HepG2 (cell line): ENCODE measurements around the gene TANGO6. TPM values are rescaled to one million over a fixed set of nuclear protein-coding genes. Genes with fewer than 3 reads are reported as not detected.

Source experiments
- AGO1 ChIP-seq: fragments of 200-400 bp; formaldehyde crosslinking; IDR thresholded peaks from 2 replicates; pipeline ENCODE4 v1.6.1; 2017; ENCODE audit warnings: mild to moderate bottlenecking, low read depth, low read length, moderate library complexity; ENCODE audit not compliant: poor library complexity, severe bottlenecking
- ATF7 ChIP-seq, 2 experiments: fragments of 450-650 bp in 1 of 2; sonication (generic) in 1 of 2; formaldehyde crosslinking in 1 of 2; IDR thresholded peaks; 2 replicates each; pipeline versions ENCODE4 v1.4.0 to v1.6.1; 2016 to 2020; ENCODE audit warnings: antibody characterized with exemption in 1 of 2, mild to moderate bottlenecking in 1 of 2, missing genetic modification reagents in 1 of 2
- BCL6 ChIP-seq: IDR thresholded peaks from 2 replicates; pipeline ENCODE4 v1.6.1; 2016; ENCODE audit warnings: missing genetic modification reagents, missing compliant biosample characterization
- ETS1 ChIP-seq: sonication (generic); formaldehyde crosslinking; IDR thresholded peaks from 2 replicates; pipeline ENCODE4 v1.4.0; 2020; ENCODE audit warnings: missing genetic modification reagents
- EZH2 ChIP-seq: conservative IDR thresholded peaks from 2 replicates; pipeline ENCODE4 v1.6.1; 2012; ENCODE audit warnings: mild to moderate bottlenecking, low read depth, low read length, moderate library complexity
- PAF1 ChIP-seq: IDR thresholded peaks from 2 replicates; pipeline ENCODE4 v1.6.1; 2016; ENCODE audit warnings: missing genetic modification reagents, missing compliant biosample characterization
- RBM39 ChIP-seq: fragments of 200-400 bp; formaldehyde crosslinking; IDR thresholded peaks from one replicate; pipeline ENCODE4 v1.6.1; 2018; ENCODE audit warnings: antibody characterized with exemption, mild to moderate bottlenecking, low read depth, low read length; ENCODE audit not compliant: poor library complexity, severe bottlenecking
- ZNF235 ChIP-seq: sonication (generic); formaldehyde crosslinking; IDR thresholded peaks from 2 replicates; pipeline ENCODE4 v1.8.1; 2023; ENCODE audit warnings: mild to moderate bottlenecking, missing genetic modification reagents, borderline replicate concordance
- ZNF598 ChIP-seq: sonication (generic); formaldehyde crosslinking; IDR thresholded peaks from 2 replicates; pipeline ENCODE4 v1.5.1; 2020; ENCODE audit warnings: mild to moderate bottlenecking, missing genetic modification reagents, borderline replicate concordance
- ZNF800 ChIP-seq: sonication (generic); formaldehyde crosslinking; IDR thresholded peaks from 2 replicates; pipeline ENCODE4 v1.4.0; 2020; ENCODE audit warnings: missing genetic modification reagents
- ZNF891 ChIP-seq: sonication (generic); formaldehyde crosslinking; IDR thresholded peaks from 2 replicates; pipeline ENCODE4 v1.5.0; 2020; ENCODE audit warnings: mild to moderate bottlenecking, missing genetic modification reagents
- ZSCAN25 ChIP-seq: sonication (generic); formaldehyde crosslinking; IDR thresholded peaks from 2 replicates; pipeline ENCODE4 v1.8.0; 2022; ENCODE audit warnings: mild to moderate bottlenecking, missing genetic modification reagents
- ZSCAN29 ChIP-seq: sonication (generic); formaldehyde crosslinking; conservative IDR thresholded peaks from 2 replicates; pipeline ENCODE4 v1.4.0; 2020; ENCODE audit warnings: mild to moderate bottlenecking, missing genetic modification reagents
- polyA plus RNA-seq, 8 experiments: library from polyadenylated mRNA; depleted of rRNA in 3 of 8; stranded (reverse) in 7 of 8; unstranded in 1 of 8; fragments of >200 nt; fragmentation: Illumina TruSeq in 4 of 8; extraction: Trizol in 4 of 8; gene quantifications; 2 replicates each; pipeline versions ENCODE4 v1.2.1 to v1.2.3, GENCODE V29; 2011 to 2016; ENCODE audit warnings: low read depth in 4 of 8, missing spikeins in 1 of 8, mixed read lengths in 1 of 8; ENCODE audit not compliant: insufficient read depth in 1 of 8
- total RNA-seq, 5 experiments: library from RNA; depleted of rRNA; stranded (reverse); fragments of >200 nt; fragmentation: Illumina TruSeq; extraction: Trizol; gene quantifications; 2 replicates each; pipeline ENCODE4 v1.2.3, GENCODE V29; 2016; ENCODE audit warnings: low read depth in 1 of 5
- TF ChIP-seq, protein P1 (sequence below): sonication (generic); formaldehyde crosslinking; IDR thresholded peaks from 2 replicates; pipeline ENCODE4 v1.5.0; 2020; ENCODE audit warnings: missing genetic modification reagents
- TF ChIP-seq, protein P2 (sequence below): sonication (generic); formaldehyde crosslinking; IDR thresholded peaks from 2 replicates; pipeline ENCODE4 v1.8.0; 2022; ENCODE audit warnings: missing genetic modification reagents, mild to moderate bottlenecking, borderline replicate concordance
- TF ChIP-seq, protein P3 (sequence below): IDR thresholded peaks from 2 replicates; pipeline ENCODE4 v1.6.1; 2016; ENCODE audit warnings: low read depth, borderline replicate concordance
- TF ChIP-seq, protein P4 (sequence below): sonication (generic); formaldehyde crosslinking; IDR thresholded peaks from 2 replicates; pipeline ENCODE4 v1.4.0; 2020; ENCODE audit warnings: missing genetic modification reagents, borderline replicate concordance

The TANGO6 gene
- total and polyA plus RNA-seq, 2 of the 13 experiments (the other 11 are each of a cell fraction or from before 2014, with no cell fraction given), result 7.2 to 13.3 TPM

- TF ChIP-seq, protein P1, sequence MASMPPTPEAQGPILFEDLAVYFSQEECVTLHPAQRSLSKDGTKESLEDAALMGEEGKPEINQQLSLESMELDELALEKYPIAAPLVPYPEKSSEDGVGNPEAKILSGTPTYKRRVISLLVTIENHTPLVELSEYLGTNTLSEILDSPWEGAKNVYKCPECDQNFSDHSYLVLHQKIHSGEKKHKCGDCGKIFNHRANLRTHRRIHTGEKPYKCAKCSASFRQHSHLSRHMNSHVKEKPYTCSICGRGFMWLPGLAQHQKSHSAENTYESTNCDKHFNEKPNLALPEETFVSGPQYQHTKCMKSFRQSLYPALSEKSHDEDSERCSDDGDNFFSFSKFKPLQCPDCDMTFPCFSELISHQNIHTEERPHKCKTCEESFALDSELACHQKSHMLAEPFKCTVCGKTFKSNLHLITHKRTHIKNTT (CRISPR knock-in tag), result no peak
- TF ChIP-seq BCL6 (CRISPR knock-in tag) (peak; percentile 11; the same call in 1 of the 2 replicates), EZH2 (no peak), AGO1 (no peak), ZSCAN25 (0 out of 2 replicates have a peak, but pooled peaks have one; percentile 14), ZNF800 (peak; percentile 49), ZSCAN29 (CRISPR knock-in tag) (peak; percentile 28; the same call in 1 of the 2 replicates), ATF7 (IDR thresholded peaks at IDR 0.05) (no peak), ATF7 (CRISPR knock-in tag; IDR thresholded peaks at IDR 0.05) (0 out of 2 replicates have a peak, but pooled peaks have one; percentile 58), ZNF235 (peak; percentile 96), RBM39 (peak; percentile 89), ZNF598 (CRISPR knock-in tag) (no peak; the same call in 1 of the 2 replicates), PAF1 (CRISPR knock-in tag) (no peak), ETS1 (CRISPR knock-in tag) (no peak), ZNF891 (CRISPR knock-in tag) (peak; percentile 51; the same call in 1 of the 2 replicates)
- TF ChIP-seq, protein P2, sequence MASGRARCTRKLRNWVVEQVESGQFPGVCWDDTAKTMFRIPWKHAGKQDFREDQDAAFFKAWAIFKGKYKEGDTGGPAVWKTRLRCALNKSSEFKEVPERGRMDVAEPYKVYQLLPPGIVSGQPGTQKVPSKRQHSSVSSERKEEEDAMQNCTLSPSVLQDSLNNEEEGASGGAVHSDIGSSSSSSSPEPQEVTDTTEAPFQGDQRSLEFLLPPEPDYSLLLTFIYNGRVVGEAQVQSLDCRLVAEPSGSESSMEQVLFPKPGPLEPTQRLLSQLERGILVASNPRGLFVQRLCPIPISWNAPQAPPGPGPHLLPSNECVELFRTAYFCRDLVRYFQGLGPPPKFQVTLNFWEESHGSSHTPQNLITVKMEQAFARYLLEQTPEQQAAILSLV, result peak; percentile 70; the same call in 1 of the 2 replicates
- TF ChIP-seq, protein P3, sequence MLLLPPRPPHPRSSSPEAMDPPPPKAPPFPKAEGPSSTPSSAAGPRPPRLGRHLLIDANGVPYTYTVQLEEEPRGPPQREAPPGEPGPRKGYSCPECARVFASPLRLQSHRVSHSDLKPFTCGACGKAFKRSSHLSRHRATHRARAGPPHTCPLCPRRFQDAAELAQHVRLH (CRISPR knock-in tag), result no peak
- TF ChIP-seq, protein P4, sequence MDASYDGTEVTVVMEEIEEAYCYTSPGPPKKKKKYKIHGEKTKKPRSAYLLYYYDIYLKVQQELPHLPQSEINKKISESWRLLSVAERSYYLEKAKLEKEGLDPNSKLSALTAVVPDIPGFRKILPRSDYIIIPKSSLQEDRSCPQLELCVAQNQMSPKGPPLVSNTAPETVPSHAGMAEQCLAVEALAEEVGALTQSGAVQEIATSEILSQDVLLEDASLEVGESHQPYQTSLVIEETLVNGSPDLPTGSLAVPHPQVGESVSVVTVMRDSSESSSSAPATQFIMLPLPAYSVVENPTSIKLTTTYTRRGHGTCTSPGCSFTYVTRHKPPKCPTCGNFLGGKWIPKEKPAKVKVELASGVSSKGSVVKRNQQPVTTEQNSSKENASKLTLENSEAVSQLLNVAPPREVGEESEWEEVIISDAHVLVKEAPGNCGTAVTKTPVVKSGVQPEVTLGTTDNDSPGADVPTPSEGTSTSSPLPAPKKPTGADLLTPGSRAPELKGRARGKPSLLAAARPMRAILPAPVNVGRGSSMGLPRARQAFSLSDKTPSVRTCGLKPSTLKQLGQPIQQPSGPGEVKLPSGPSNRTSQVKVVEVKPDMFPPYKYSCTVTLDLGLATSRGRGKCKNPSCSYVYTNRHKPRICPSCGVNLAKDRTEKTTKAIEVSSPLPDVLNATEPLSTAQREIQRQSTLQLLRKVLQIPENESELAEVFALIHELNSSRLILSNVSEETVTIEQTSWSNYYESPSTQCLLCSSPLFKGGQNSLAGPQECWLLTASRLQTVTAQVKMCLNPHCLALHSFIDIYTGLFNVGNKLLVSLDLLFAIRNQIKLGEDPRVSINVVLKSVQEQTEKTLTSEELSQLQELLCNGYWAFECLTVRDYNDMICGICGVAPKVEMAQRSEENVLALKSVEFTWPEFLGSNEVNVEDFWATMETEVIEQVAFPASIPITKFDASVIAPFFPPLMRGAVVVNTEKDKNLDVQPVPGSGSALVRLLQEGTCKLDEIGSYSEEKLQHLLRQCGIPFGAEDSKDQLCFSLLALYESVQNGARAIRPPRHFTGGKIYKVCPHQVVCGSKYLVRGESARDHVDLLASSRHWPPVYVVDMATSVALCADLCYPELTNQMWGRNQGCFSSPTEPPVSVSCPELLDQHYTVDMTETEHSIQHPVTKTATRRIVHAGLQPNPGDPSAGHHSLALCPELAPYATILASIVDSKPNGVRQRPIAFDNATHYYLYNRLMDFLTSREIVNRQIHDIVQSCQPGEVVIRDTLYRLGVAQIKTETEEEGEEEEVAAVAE (CRISPR knock-in tag), result no peak; the same call in 1 of the 2 replicates
Observed at GRCh38 chr16:69132424-69133252, 289.3 kb downstream of the TANGO6 start, which contains the start of the genes CHTF8 and UTP4 (continued).
